Thyroid gland (tissue), 4 donors: ENCODE data around the gene HRH3. TPM values are rescaled to one million over a fixed set of nuclear protein-coding genes. Genes with fewer than 3 reads are reported as not detected.

Source experiments
- DNase-seq, 2 donors: peaks; one replicate each; pipeline ENCODE4 v3.0.0-alpha.2; 2019
- H3K27ac ChIP-seq, 3 donors: fragments of 200-600 bp; sonication (generic); 1 replicate in 2 of 3; 2 replicates in 1 of 3; pipeline ENCODE4 v1.5.1; 2016 to 2019; ENCODE audit warnings: mild to moderate bottlenecking in 1 of 3, moderate library complexity in 1 of 3
- H3K27me3 ChIP-seq: fragments of 200-600 bp; sonication (generic); one replicate; pipeline ENCODE4 v1.5.1; 2019
- H3K36me3 ChIP-seq, 2 donors: fragments of 200-600 bp; sonication (generic); one replicate each; pipeline ENCODE4 v1.5.1; 2016 to 2019
- H3K4me1 ChIP-seq, 2 donors: fragments of 200-600 bp; sonication (generic); one replicate each; pipeline ENCODE4 v1.5.1; 2017 to 2019
- H3K4me3 ChIP-seq, 3 donors: fragments of 200-600 bp; sonication (generic); replicated peaks in 1 of 3; 1 replicate in 2 of 3; 2 replicates in 1 of 3; pipeline ENCODE4 v1.5.1; 2016; ENCODE audit warnings: mild to moderate bottlenecking in 1 of 3
- H3K9me3 ChIP-seq: fragments of 200-600 bp; sonication (generic); one replicate; pipeline ENCODE4 v1.5.1; 2017
- CTCF ChIP-seq, 6 experiments: fragments of 200-600 bp in 3 of 6; fragments of 450-650 bp in 3 of 6; sonication (generic) in 3 of 6; IDR thresholded peaks; one replicate each; pipeline ENCODE4 v1.5.1; 2016 to 2019; ENCODE audit warnings: antibody characterized with exemption in 6 of 6, mild to moderate bottlenecking in 2 of 6, inconsistent platforms in 1 of 6, moderate library complexity in 1 of 6
- POLR2A ChIP-seq, 2 donors: fragments of 450-650 bp; IDR thresholded peaks; one replicate each; pipeline ENCODE4 v1.6.1; 2017; ENCODE audit warnings: antibody characterized with exemption in 2 of 2, mild to moderate bottlenecking in 2 of 2, moderate library complexity in 1 of 2
- WGBS, 2 donors: methylation state at CpG; one replicate each; pipeline ENCODE4 v1.1.5; 2017; 5-methylcytosine and 5-hydroxymethylcytosine counted together
- intact Hi-C: fragments of 100-400 bp; cut with DNase I; formaldehyde crosslinking; loops from one replicate; pipeline ENCODE4 v1.15.1; 2023
- total RNA-seq, 4 donors: library from RNA; depleted of rRNA; stranded (reverse); fragments of >200 nt; gene quantifications; one replicate each; pipeline ENCODE4 v1.2.3, GENCODE V29; 2016

HRH3 gene
- total RNA-seq, 4 donors from 2014 or later = not detected

DNA sequence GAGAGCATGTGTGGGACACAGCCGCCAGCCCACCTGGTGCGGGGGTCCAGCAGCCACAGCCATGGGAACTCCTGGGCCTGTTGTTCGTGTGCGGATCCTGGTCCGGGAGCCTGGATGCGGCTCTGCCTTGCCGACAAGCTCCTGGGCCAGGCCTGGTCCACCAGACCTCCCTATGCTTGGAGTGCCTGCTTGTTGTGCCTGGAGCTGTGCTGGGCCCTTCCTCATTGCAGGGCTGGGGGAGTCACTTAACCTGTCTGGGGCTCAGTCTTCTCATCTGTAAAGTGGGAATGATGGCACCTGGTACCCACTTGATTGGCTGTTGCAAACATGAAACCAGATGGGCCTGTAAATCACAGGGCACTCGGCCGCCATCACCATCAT is 15.7 kb upstream of the HRH3 start:
- Histone ChIP-seq H3K36me3 (no peaks in the 10 kb centered on the region), H3K4me1 (peaks cover 13 to 15% of the 10 kb centered on the region in 2 donors), H3K4me3 (no peak overlapping the region), H3K9me3 (no peaks in the 10 kb centered on the region), H3K27ac (no peak overlapping the region), H3K27me3 (no peaks in the 10 kb centered on the region)
- 81 to 94% methylated on average over 4 to 6 of the region's 9 CpGs for WGBS, 2 donors
- DNase-seq = no peak
- TF ChIP-seq POLR2A (IDR thresholded peaks at IDR 0.05) = no peak
- TF ChIP-seq CTCF (IDR thresholded peaks at IDR 0.05) = no peak
- intact Hi-C loops = loop anchor here (5.0 kb wide), 1 partner anchor 172 kb away; the partner anchor contains the start of gene CABLES2

- Histone ChIP-seq H3K4me1 (peaks cover 13 to 15% of the 10 kb centered on the region in 2 donors), H3K27ac (no peak overlapping the region), H3K27me3 (no peaks in the 10 kb centered on the region), H3K36me3 (no peaks in the 10 kb centered on the region), H3K4me3 (no peak overlapping the region), H3K9me3 (no peaks in the 10 kb centered on the region)
- TF ChIP-seq CTCF (IDR thresholded peaks at IDR 0.05) (no peak), POLR2A (IDR thresholded peaks at IDR 0.05) (no peak)
- DNase-seq = no peak
- 70 to 75% methylated on average over 16 of the region's 16 CpGs for WGBS, 2 donors
- intact Hi-C loops = loop anchor here (5.0 kb wide), 1 partner anchor 172 kb away; the partner anchor contains the start of gene CABLES2
Observed at GRCh38 chr20:62235001-62235776, 15.1 kb upstream of the HRH3 start.

DNA sequence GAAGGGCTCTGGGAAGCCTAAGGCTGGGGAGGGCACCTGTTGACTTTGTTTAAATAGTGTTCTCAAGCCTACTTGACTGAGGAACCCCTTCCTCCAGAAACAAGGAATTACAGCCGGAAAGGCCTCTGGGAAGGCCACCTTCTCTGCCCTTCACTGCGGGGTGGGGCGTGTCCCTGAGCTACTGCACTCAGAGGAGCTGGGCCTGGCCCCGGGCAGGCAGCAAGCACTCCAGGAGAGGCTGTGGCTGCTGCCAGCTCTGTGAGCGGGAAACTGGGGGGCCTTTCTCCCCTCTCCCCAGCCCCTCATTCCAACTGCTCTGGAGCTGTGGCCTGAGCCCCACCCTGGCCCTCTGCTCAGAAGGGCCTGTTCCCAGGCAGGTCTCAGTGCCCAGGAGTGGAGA is 14.3 kb upstream of the HRH3 start:
- Histone ChIP-seq H3K4me1 (peaks cover 5 to 7% of the 10 kb centered on the region in 2 donors), H3K4me3 (no peak overlapping the region), H3K27me3 (no peaks in the 10 kb centered on the region), H3K27ac (no peak overlapping the region), H3K9me3 (no peaks in the 10 kb centered on the region), H3K36me3 (no peaks in the 10 kb centered on the region)
- TF ChIP-seq POLR2A (IDR thresholded peaks at IDR 0.05) (no peak), CTCF (IDR thresholded peaks at IDR 0.05) (no peak)
- DNase-seq = no peak
- intact Hi-C loops = no loop called here
- 46 to 51% methylated on average over 3 to 5 of the region's 5 CpGs for WGBS, 2 donors

DNA sequence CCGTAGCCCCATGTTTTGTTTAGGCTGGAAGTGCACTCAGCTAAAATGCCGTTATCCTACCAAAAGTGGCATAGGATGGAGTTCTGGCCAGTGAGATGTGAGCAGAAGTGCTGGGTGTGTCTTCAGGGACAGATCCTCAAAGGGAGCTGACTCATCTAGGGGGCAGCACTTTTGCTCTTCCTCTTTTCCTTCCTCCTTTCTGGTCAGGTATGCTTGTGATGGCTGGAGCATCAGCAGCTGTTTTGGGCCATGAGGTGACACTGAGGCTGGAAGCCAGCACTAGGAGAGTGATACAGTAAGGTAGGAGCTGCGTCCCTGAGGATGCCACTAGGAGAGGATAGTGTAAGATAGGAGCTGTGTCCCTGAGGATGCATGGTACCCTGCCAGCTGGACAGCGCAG is 13.6 kb upstream of the HRH3 start:
- H3K36me3 ChIP-seq = no peaks in the 10 kb centered on the region
- DNase-seq = no peak
- TF ChIP-seq CTCF (IDR thresholded peaks at IDR 0.05) (no peak), POLR2A (IDR thresholded peaks at IDR 0.05) (no peak)
- peaks cover 0 to 5% of the 10 kb centered on the region in 2 donors for H3K4me1 ChIP-seq
- 91 to 100% methylated on average over 2 to 4 of the region's 4 CpGs for WGBS, 2 donors
- intact Hi-C loops = no loop called here
- H3K4me3 ChIP-seq = no peak overlapping the region
- H3K27me3 ChIP-seq = no peaks in the 10 kb centered on the region
- no peaks in the 10 kb centered on the region for H3K9me3 ChIP-seq
- no peak overlapping the region for H3K27ac ChIP-seq
